HepG2 (cell line): ENCODE measurements around the gene VEGFA. TPM values are rescaled to one million over a fixed set of nuclear protein-coding genes. Genes with fewer than 3 reads are reported as not detected.

ENCODE experiments used
- ATAD3A ChIP-seq: sonication (generic); formaldehyde crosslinking; IDR thresholded peaks from 2 replicates; pipeline ENCODE4 v1.4.0; 2020; ENCODE audit warnings: missing genetic modification reagents
- BCL6 ChIP-seq: IDR thresholded peaks from 2 replicates; pipeline ENCODE4 v1.6.1; 2016; ENCODE audit warnings: missing genetic modification reagents, missing compliant biosample characterization
- CC2D1A ChIP-seq: sonication (generic); formaldehyde crosslinking; IDR thresholded peaks from 2 replicates; pipeline ENCODE4 v1.8.1; 2023; ENCODE audit warnings: mild to moderate bottlenecking, missing genetic modification reagents
- FLYWCH1 ChIP-seq: sonication (generic); formaldehyde crosslinking; IDR thresholded peaks from 2 replicates; pipeline ENCODE4 v1.8.1; 2023; ENCODE audit warnings: mild to moderate bottlenecking, missing genetic modification reagents
- FOXC1 ChIP-seq: sonication (generic); formaldehyde crosslinking; IDR thresholded peaks from 2 replicates; pipeline ENCODE4 v1.8.0; 2022; ENCODE audit warnings: mild to moderate bottlenecking, missing genetic modification reagents, borderline replicate concordance
- KLF12 ChIP-seq: sonication (generic); formaldehyde crosslinking; IDR thresholded peaks from 2 replicates; pipeline ENCODE4 v1.4.0; 2020; ENCODE audit warnings: missing genetic modification reagents, borderline replicate concordance
- PAWR ChIP-seq: sonication (generic); formaldehyde crosslinking; IDR thresholded peaks from 2 replicates; pipeline ENCODE4 v1.4.0; 2020; ENCODE audit warnings: missing genetic modification reagents, mild to moderate bottlenecking, borderline replicate concordance
- PAX8 ChIP-seq: sonication (generic); formaldehyde crosslinking; IDR thresholded peaks from 2 replicates; pipeline ENCODE4 v1.8.0; 2022; ENCODE audit warnings: mild to moderate bottlenecking, missing genetic modification reagents, borderline replicate concordance
- RFXANK ChIP-seq: IDR thresholded peaks from 2 replicates; pipeline ENCODE4 v1.6.1; 2016
- TCF7L2 ChIP-seq: IDR thresholded peaks from 2 replicates; pipeline ENCODE4 v1.6.1; 2011; ENCODE audit warnings: mild to moderate bottlenecking, low read depth, low read length, moderate library complexity
- ZKSCAN1 ChIP-seq: fragments of 150-350 bp; IDR thresholded peaks from 2 replicates; pipeline ENCODE4 v1.6.1; 2014; ENCODE audit warnings: low read length
- ZNF3 ChIP-seq: IDR thresholded peaks from 2 replicates; pipeline ENCODE4 v1.7.0; 2017; ENCODE audit warnings: inconsistent platforms
- ZNF432 ChIP-seq: sonication (generic); formaldehyde crosslinking; IDR thresholded peaks from 2 replicates; pipeline ENCODE4 v1.5.0; 2020; ENCODE audit warnings: missing genetic modification reagents, mild to moderate bottlenecking, borderline replicate concordance
- ZNF550 ChIP-seq: sonication (generic); formaldehyde crosslinking; IDR thresholded peaks from 2 replicates; pipeline ENCODE4 v1.4.0; 2020; ENCODE audit warnings: mild to moderate bottlenecking, missing genetic modification reagents, borderline replicate concordance
- ZNF724P ChIP-seq: sonication (generic); formaldehyde crosslinking; IDR thresholded peaks from 2 replicates; pipeline ENCODE4 v1.8.0; 2022; ENCODE audit warnings: missing genetic modification reagents, borderline replicate concordance
- ZNF746 ChIP-seq: sonication (generic); formaldehyde crosslinking; IDR thresholded peaks from 2 replicates; pipeline ENCODE4 v1.8.0; 2022; ENCODE audit warnings: mild to moderate bottlenecking, missing genetic modification reagents
- ZSCAN25 ChIP-seq: sonication (generic); formaldehyde crosslinking; IDR thresholded peaks from 2 replicates; pipeline ENCODE4 v1.8.0; 2022; ENCODE audit warnings: mild to moderate bottlenecking, missing genetic modification reagents
- polyA plus RNA-seq, 8 experiments: library from polyadenylated mRNA; depleted of rRNA in 3 of 8; stranded (reverse) in 7 of 8; unstranded in 1 of 8; fragments of >200 nt; fragmentation: Illumina TruSeq in 4 of 8; extraction: Trizol in 4 of 8; gene quantifications; 2 replicates each; pipeline versions ENCODE4 v1.2.1 to v1.2.3, GENCODE V29; 2011 to 2016; ENCODE audit warnings: low read depth in 4 of 8, missing spikeins in 1 of 8, mixed read lengths in 1 of 8; ENCODE audit not compliant: insufficient read depth in 1 of 8
- total RNA-seq, 5 experiments: library from RNA; depleted of rRNA; stranded (reverse); fragments of >200 nt; fragmentation: Illumina TruSeq; extraction: Trizol; gene quantifications; 2 replicates each; pipeline ENCODE4 v1.2.3, GENCODE V29; 2016; ENCODE audit warnings: low read depth in 1 of 5
- TF ChIP-seq, protein P1 (sequence below): sonication (generic); formaldehyde crosslinking; IDR thresholded peaks from 2 replicates; pipeline ENCODE4 v1.5.1; 2020; ENCODE audit warnings: missing genetic modification reagents, mild to moderate bottlenecking, borderline replicate concordance
- TF ChIP-seq, protein P2 (sequence below): sonication (generic); formaldehyde crosslinking; IDR thresholded peaks from 2 replicates; pipeline ENCODE4 v1.4.0; 2020; ENCODE audit warnings: mild to moderate bottlenecking, missing genetic modification reagents
- TF ChIP-seq, protein P3 (sequence below): sonication (generic); formaldehyde crosslinking; conservative IDR thresholded peaks from 2 replicates; pipeline ENCODE4 v1.4.0; 2020; ENCODE audit warnings: missing genetic modification reagents
- TF ChIP-seq, protein P4 (sequence below): sonication (generic); formaldehyde crosslinking; IDR thresholded peaks from 2 replicates; pipeline ENCODE4 v1.5.0; 2020; ENCODE audit warnings: missing genetic modification reagents
- TF ChIP-seq, protein P5 (sequence below): IDR thresholded peaks from 2 replicates; pipeline ENCODE4 v1.6.1; 2016; ENCODE audit warnings: missing biosample characterization, missing genetic modification reagents, low read depth

Gene VEGFA
- total and polyA plus RNA-seq, 2 of the 13 experiments (the other 11 are each of a cell fraction or from before 2014, with no cell fraction given) = 68.1 to 629 TPM

DNA sequence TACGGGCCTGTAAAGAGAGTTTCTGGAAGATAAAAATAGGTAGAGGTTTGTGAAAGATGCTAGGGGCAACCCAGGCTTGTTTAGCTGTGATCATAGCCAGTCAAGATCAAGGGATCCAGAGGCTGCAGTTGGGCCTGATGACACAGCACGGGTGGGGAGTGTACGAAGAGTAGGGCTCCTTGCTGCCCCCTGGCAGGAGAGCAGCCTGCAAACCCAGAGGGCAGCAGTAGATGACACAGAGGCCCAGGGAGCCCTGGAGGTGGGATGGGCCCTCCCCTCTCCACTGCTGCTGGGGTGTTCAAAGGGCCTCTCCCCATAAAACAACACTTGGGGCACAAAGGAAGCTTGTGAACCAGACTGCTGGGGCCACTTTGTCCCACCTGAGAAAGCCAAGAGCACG, 47.2 kb downstream of the VEGFA start (continued):
- TF ChIP-seq, protein P1, sequence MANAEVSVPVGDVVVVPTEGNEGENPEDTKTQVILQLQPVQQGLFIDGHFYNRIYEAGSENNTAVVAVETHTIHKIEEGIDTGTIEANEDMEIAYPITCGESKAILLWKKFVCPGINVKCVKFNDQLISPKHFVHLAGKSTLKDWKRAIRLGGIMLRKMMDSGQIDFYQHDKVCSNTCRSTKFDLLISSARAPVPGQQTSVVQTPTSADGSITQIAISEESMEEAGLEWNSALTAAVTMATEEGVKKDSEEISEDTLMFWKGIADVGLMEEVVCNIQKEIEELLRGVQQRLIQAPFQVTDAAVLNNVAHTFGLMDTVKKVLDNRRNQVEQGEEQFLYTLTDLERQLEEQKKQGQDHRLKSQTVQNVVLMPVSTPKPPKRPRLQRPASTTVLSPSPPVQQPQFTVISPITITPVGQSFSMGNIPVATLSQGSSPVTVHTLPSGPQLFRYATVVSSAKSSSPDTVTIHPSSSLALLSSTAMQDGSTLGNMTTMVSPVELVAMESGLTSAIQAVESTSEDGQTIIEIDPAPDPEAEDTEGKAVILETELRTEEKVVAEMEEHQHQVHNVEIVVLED (CRISPR knock-in tag) = no peak
- TF ChIP-seq CC2D1A (CRISPR knock-in tag) (no peak), ZNF550 (CRISPR knock-in tag) (no peak), FLYWCH1 (CRISPR knock-in tag) (no peak), ZNF3 (CRISPR knock-in tag) (no peak), FOXC1 (CRISPR knock-in tag) (peak; percentile 63; the same call in 1 of the 2 replicates), RFXANK (CRISPR knock-in tag) (no peak), ZNF724P (CRISPR knock-in tag) (no peak), PAX8 (CRISPR knock-in tag) (no peak), ZNF746 (CRISPR knock-in tag) (peak; percentile 58; the same call in 1 of the 2 replicates), ATAD3A (CRISPR knock-in tag) (no peak), ZKSCAN1 (no peak), ZSCAN25 (CRISPR knock-in tag) (no peak), KLF12 (CRISPR knock-in tag) (no peak), ZNF432 (CRISPR knock-in tag) (no peak), BCL6 (CRISPR knock-in tag) (peak; percentile 34; the same call in 1 of the 2 replicates), TCF7L2 (no peak), PAWR (CRISPR knock-in tag) (no peak)
- TF ChIP-seq, protein P2, sequence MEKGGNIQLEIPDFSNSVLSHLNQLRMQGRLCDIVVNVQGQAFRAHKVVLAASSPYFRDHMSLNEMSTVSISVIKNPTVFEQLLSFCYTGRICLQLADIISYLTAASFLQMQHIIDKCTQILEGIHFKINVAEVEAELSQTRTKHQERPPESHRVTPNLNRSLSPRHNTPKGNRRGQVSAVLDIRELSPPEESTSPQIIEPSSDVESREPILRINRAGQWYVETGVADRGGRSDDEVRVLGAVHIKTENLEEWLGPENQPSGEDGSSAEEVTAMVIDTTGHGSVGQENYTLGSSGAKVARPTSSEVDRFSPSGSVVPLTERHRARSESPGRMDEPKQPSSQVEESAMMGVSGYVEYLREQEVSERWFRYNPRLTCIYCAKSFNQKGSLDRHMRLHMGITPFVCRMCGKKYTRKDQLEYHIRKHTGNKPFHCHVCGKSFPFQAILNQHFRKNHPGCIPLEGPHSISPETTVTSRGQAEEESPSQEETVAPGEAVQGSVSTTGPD = peak; percentile 76; the same call in 1 of the 2 replicates
- TF ChIP-seq, protein P3, sequence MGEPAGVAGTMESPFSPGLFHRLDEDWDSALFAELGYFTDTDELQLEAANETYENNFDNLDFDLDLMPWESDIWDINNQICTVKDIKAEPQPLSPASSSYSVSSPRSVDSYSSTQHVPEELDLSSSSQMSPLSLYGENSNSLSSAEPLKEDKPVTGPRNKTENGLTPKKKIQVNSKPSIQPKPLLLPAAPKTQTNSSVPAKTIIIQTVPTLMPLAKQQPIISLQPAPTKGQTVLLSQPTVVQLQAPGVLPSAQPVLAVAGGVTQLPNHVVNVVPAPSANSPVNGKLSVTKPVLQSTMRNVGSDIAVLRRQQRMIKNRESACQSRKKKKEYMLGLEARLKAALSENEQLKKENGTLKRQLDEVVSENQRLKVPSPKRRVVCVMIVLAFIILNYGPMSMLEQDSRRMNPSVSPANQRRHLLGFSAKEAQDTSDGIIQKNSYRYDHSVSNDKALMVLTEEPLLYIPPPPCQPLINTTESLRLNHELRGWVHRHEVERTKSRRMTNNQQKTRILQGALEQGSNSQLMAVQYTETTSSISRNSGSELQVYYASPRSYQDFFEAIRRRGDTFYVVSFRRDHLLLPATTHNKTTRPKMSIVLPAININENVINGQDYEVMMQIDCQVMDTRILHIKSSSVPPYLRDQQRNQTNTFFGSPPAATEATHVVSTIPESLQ (CRISPR knock-in tag) = no peak
- TF ChIP-seq, protein P4, sequence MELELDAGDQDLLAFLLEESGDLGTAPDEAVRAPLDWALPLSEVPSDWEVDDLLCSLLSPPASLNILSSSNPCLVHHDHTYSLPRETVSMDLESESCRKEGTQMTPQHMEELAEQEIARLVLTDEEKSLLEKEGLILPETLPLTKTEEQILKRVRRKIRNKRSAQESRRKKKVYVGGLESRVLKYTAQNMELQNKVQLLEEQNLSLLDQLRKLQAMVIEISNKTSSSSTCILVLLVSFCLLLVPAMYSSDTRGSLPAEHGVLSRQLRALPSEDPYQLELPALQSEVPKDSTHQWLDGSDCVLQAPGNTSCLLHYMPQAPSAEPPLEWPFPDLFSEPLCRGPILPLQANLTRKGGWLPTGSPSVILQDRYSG (CRISPR knock-in tag) = no peak
- TF ChIP-seq, protein P5, sequence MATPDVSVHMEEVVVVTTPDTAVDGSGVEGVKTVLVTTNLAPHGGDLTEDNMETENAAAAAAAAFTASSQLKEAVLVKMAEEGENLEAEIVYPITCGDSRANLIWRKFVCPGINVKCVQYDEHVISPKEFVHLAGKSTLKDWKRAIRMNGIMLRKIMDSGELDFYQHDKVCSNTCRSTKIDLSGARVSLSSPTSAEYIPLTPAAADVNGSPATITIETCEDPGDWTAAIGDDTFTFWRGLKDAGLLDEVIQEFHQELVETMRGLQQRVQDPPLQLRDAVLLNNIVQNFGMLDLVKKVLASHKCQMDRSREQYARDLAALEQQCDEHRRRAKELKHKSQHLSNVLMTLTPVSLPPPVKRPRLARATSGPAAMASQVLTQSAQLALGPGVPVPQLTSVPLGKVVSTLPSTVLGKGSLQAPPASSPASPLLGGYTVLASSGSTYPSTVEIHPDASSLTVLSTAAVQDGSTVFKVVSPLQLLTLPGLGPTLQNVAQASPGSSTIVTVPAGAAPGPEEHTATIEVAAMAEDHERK (CRISPR knock-in tag) = no peak
